B cell (primary cell): ENCODE measurements around the gene ANKFY1. TPM values are rescaled to one million over a fixed set of nuclear protein-coding genes. Genes with fewer than 3 reads are reported as not detected.

ENCODE experiments used
- ATAC-seq: fragments of 200-7000 bp; cut with Tn5 transposase; one replicate; pipeline ENCODE4 v1.10.0; 2021; ENCODE audit warnings: low read depth, mild to moderate bottlenecking, moderate number of reproducible peaks, moderate library complexity
- CTCF ChIA-PET: fragments of 350-600 bp; sonication (Branson Sonifier 250); formaldehyde crosslinking; loops from one replicate; lab custom pipeline; 2021; ENCODE audit warnings: antibody characterized with exemption, inconsistent platforms; lab: Charles Lee
- POLR2A ChIA-PET: fragments of 350-600 bp; sonication (Branson Sonifier 250); formaldehyde crosslinking; loops from one replicate; lab custom pipeline; 2021; ENCODE audit warnings: antibody characterized with exemption; lab: Charles Lee
- DNase-seq: peaks from one replicate; pipeline ENCODE4 v3.0.0; 2013
- H2AFZ ChIP-seq: 2 replicates; pipeline ENCODE4 v1.6.1; 2012; ENCODE audit warnings: mild to moderate bottlenecking, low read depth, low read length; ENCODE audit not compliant: insufficient read depth, poor library complexity, severe bottlenecking
- H3K27ac ChIP-seq, 2 donors: 1 replicate in 1 of 2; 2 replicates in 1 of 2; pipeline ENCODE4 v1.5.1; 2012 to 2013; ENCODE audit warnings: low read length in 2 of 2, mild to moderate bottlenecking in 2 of 2, moderate library complexity in 1 of 2
- H3K27me3 ChIP-seq, 4 experiments: fragments of 200-600 bp in 1 of 4; sonication (generic) in 1 of 4; replicated peaks in 1 of 4; 1 replicate in 2 of 4; 2 replicates in 2 of 4; pipeline versions ENCODE4 v1.6.1 to v1.7.0; 2013 to 2016; ENCODE audit warnings: low read length in 3 of 4, mild to moderate bottlenecking in 2 of 4, mixed read lengths in 1 of 4, moderate library complexity in 1 of 4; ENCODE audit not compliant: insufficient read depth in 4 of 4, control insufficient read depth in 3 of 4; ENCODE audit errors: control extremely low read depth in 1 of 4
- H3K36me3 ChIP-seq, 2 experiments: replicated peaks in 1 of 2; 1 replicate in 1 of 2; 2 replicates in 1 of 2; pipeline versions ENCODE4 v1.6.1 to v1.7.1; 2013; ENCODE audit warnings: low read length in 1 of 2; ENCODE audit not compliant: insufficient read depth in 2 of 2, control insufficient read depth in 1 of 2; ENCODE audit errors: control extremely low read depth in 1 of 2, extremely low read depth in 1 of 2
- H3K4me1 ChIP-seq, 2 donors: fragments of 200-600 bp in 1 of 2; sonication (generic) in 1 of 2; 1 replicate in 1 of 2; 2 replicates in 1 of 2; pipeline versions ENCODE4 v1.5.1 to v1.6.1; 2013 to 2017; ENCODE audit warnings: low read length in 2 of 2; ENCODE audit not compliant: control insufficient read depth in 2 of 2, insufficient read depth in 2 of 2
- H3K4me2 ChIP-seq: replicated peaks from 2 replicates; pipeline ENCODE3; 2012; ENCODE audit warnings: mild to moderate bottlenecking, low read depth, low read length; ENCODE audit not compliant: poor library complexity, severe bottlenecking
- H3K4me3 ChIP-seq, 5 experiments: fragments of 200-600 bp in 1 of 5; sonication (generic) in 1 of 5; 1 replicate in 3 of 5; 2 replicates in 2 of 5; pipeline versions ENCODE4 v1.5.1 to v1.7.0; 2011 to 2016; ENCODE audit warnings: low read length in 4 of 5, mild to moderate bottlenecking in 4 of 5, low read depth in 2 of 5, control low read depth in 1 of 5, moderate library complexity in 1 of 5; ENCODE audit not compliant: insufficient read depth in 1 of 5; ENCODE audit errors: control extremely low read depth in 1 of 5, extremely low read depth in 1 of 5
- H3K79me2 ChIP-seq: fragments of 200-600 bp; sonication (generic); one replicate; pipeline ENCODE4 v1.6.0; 2016; ENCODE audit warnings: low read length; ENCODE audit not compliant: control insufficient read depth, insufficient read depth
- H3K9ac ChIP-seq: fragments of 200-600 bp; sonication (generic); 2 replicates; pipeline ENCODE4 v1.6.1; 2017; ENCODE audit warnings: mild to moderate bottlenecking, low read length, moderate library complexity
- H3K9me3 ChIP-seq, 3 donors: one replicate each; pipeline versions ENCODE4 v1.6.1 to v1.7.1; 2013; ENCODE audit warnings: low read length in 2 of 3; ENCODE audit not compliant: control insufficient read depth in 2 of 3, insufficient read depth in 1 of 3; ENCODE audit errors: control extremely low read depth in 1 of 3
- H4K20me1 ChIP-seq: 2 replicates; pipeline ENCODE4 v1.6.0; 2012; ENCODE audit warnings: mild to moderate bottlenecking, low read length; ENCODE audit not compliant: insufficient read depth, control insufficient read depth, poor library complexity, severe bottlenecking
- H3K27ac Mint-ChIP-seq: one replicate; pipeline ENCODE4 v1.8.0; 2021; ENCODE audit warnings: mixed read lengths
- H3K27me3 Mint-ChIP-seq: one replicate; pipeline ENCODE4 v1.8.0; 2021; ENCODE audit warnings: mixed read lengths
- H3K4me1 Mint-ChIP-seq: one replicate; pipeline ENCODE4 v1.8.0; 2021; ENCODE audit warnings: mixed read lengths
- H3K4me3 Mint-ChIP-seq: one replicate; pipeline ENCODE4 v1.8.0; 2021; ENCODE audit warnings: mixed read lengths
- H3K9me3 Mint-ChIP-seq: one replicate; pipeline ENCODE4 v1.8.0; 2022; ENCODE audit warnings: mixed read lengths; ENCODE audit not compliant: insufficient read depth
- CTCF ChIP-seq: fragments of 200-600 bp; IDR thresholded peaks from one replicate; pipeline ENCODE4 v1.8.0; 2022; ENCODE audit warnings: antibody characterized with exemption, mild to moderate bottlenecking
- EZH2 ChIP-seq: IDR thresholded peaks from 2 replicates; pipeline ENCODE4 v1.6.1; 2012; ENCODE audit warnings: borderline replicate concordance, low read depth, mild to moderate bottlenecking, moderate library complexity, low read length; ENCODE audit not compliant: insufficient read depth, poor library complexity, severe bottlenecking
- WGBS: methylation state at CpG from one replicate; pipeline ENCODE4 v1.1.5; 2013; ENCODE audit warnings: missing lambda C conversion rate; ENCODE audit not compliant: insufficient coverage; 5-methylcytosine and 5-hydroxymethylcytosine counted together
- intact Hi-C: fragments of 100-400 bp; cut with micrococcal nuclease; formaldehyde crosslinking; loops from one replicate; pipeline ENCODE4 v1.10.0; 2022
- polyA plus RNA-seq: library from polyadenylated mRNA; depleted of rRNA; stranded (reverse); fragments of >200 nt; gene quantifications from 2 replicates; pipeline ENCODE4 v1.2.3, GENCODE V29; 2012
- total RNA-seq, 2 donors: library from RNA; stranded (reverse); fragments of 120-200 nt in 1 of 2; gene quantifications; 1 replicate in 1 of 2; 2 replicates in 1 of 2; pipeline versions ENCODE4 v1.2.3 to v1.2.4, GENCODE V29; 2013 to 2022

ANKFY1 gene
- total and polyA plus RNA-seq, 2 donors (not counting 1 experiment from before 2014, with no cell fraction given): 23.1 to 63.9 TPM

- intact Hi-C loops: no loop called here
- Mint-ChIP-seq H3K9me3 (no peaks in the 10 kb centered on the region), H3K27ac (no peak overlapping the region), H3K4me1 (peaks cover 4% of the 10 kb centered on the region), H3K27me3 (no peaks in the 10 kb centered on the region), H3K4me3 (no peak overlapping the region)
- ATAC-seq: no peak
- CTCF ChIA-PET: interaction anchor here (2.0 to 2.6 kb wide), 2 partner anchors 11 to 207 kb away, joined by 10 to 12 read pairs; no protein-coding TSS in a partner anchor
- Histone ChIP-seq H4K20me1 (peaks cover 12% of the 10 kb centered on the region), H3K36me3 (peaks cover 7 to 67% of the 10 kb centered on the region in 2 experiments), H3K4me1 (peaks cover 5 to 6% of the 10 kb centered on the region in 2 donors), H3K27me3 (no peaks in the 10 kb centered on the region), H3K4me3 (no peak overlapping the region), H3K9ac (no peak overlapping the region), H3K4me2 (no peak overlapping the region), H2AFZ (no peak overlapping the region), H3K9me3 (no peaks in the 10 kb centered on the region), H3K27ac (no peak overlapping the region), H3K79me2 (no peaks in the 10 kb centered on the region)
- WGBS: 97% methylated on average over 4 of the region's 6 CpGs
- POLR2A ChIA-PET: no interaction called here
- DNase-seq: no peak
- TF ChIP-seq EZH2 (no peak), CTCF (no peak)
Observed at GRCh38 chr17:4204710-4205173, 59.0 kb downstream of the ANKFY1 start.

GRCh38 chr17:4204190-4204589 lies 59.6 kb downstream of the ANKFY1 start:
- peaks cover 5 to 6% of the 10 kb centered on the region in 2 donors for H3K4me1 ChIP-seq
- ChIA-PET CTCF (interaction anchor here (1.6 to 2.6 kb wide), 2 partner anchors 207 to 209 kb away, joined by 5 to 12 read pairs; no protein-coding TSS in a partner anchor), POLR2A (no interaction called here)
- H3K9me3 Mint-ChIP-seq: no peaks in the 10 kb centered on the region
- ATAC-seq (no peak), DNase-seq (no peak)
- intact Hi-C loops: no loop called here
- no peak overlapping the region for H3K4me2 ChIP-seq
- no peaks in the 10 kb centered on the region for H3K79me2 ChIP-seq
- H3K27me3 ChIP-seq: no peaks in the 10 kb centered on the region
- no peak overlapping the region for H3K4me3 ChIP-seq
- 100% methylated on average over 4 of the region's 6 CpGs for WGBS
- H3K9me3 ChIP-seq: no peaks in the 10 kb centered on the region
- peaks cover 4% of the 10 kb centered on the region for H3K4me1 Mint-ChIP-seq
- H3K27ac ChIP-seq: no peak overlapping the region
- no peak overlapping the region for H3K9ac ChIP-seq
- no peak overlapping the region for H3K27ac Mint-ChIP-seq
- no peaks in the 10 kb centered on the region for H3K27me3 Mint-ChIP-seq
- no peak overlapping the region for H2AFZ ChIP-seq
- H4K20me1 ChIP-seq: peaks cover 8% of the 10 kb centered on the region
- no peak overlapping the region for H3K4me3 Mint-ChIP-seq
- no peak for TF ChIP-seq CTCF
- no peak for TF ChIP-seq EZH2
- H3K36me3 ChIP-seq: peaks cover 5 to 63% of the 10 kb centered on the region in 2 experiments
